H1 (cell line): ENCODE measurements around the gene TFB2M. TPM values are rescaled to one million over a fixed set of nuclear protein-coding genes. Genes with fewer than 3 reads are reported as not detected.

Source experiments
- CTCF ChIA-PET: fragments of 300-600 bp; sonication (Branson Sonifier 250); formaldehyde crosslinking; loops from one replicate; lab custom pipeline; 2021; ENCODE audit not compliant: partially characterized antibody; lab: Charles Lee
- POLR2A ChIA-PET: fragments of 300-600 bp; sonication (Branson Sonifier 250); formaldehyde crosslinking; loops from one replicate; lab custom pipeline; 2021; ENCODE audit warnings: inconsistent platforms; ENCODE audit not compliant: partially characterized antibody; lab: Charles Lee
- DNase-seq, 2 experiments: peaks; one replicate each; pipeline versions ENCODE4 v3.0.0 to v3.0.0-alpha.2; 2010 to 2022; ENCODE audit warnings: low spot score in 2 of 2, low read depth in 1 of 2, mixed read lengths in 1 of 2
- FAIRE-seq: peaks from 2 replicates; lab custom pipeline; 2011; peaks lifted over from hg19 to GRCh38; lab: Jason Lieb, UNC
- H2AFZ ChIP-seq: 2 replicates; pipeline ENCODE4 v1.8.1; 2012; ENCODE audit warnings: low read length, inconsistent platforms
- H2AK5ac ChIP-seq: 2 replicates; pipeline ENCODE4 v1.6.1; 2013; ENCODE audit warnings: low read depth, low read length
- H2BK120ac ChIP-seq: replicated peaks from 2 replicates; pipeline ENCODE3; 2013; ENCODE audit warnings: low read depth, low read length, inconsistent platforms
- H2BK12ac ChIP-seq: 2 replicates; pipeline ENCODE4 v1.6.1; 2013; ENCODE audit warnings: low read depth, low read length
- H2BK15ac ChIP-seq: 2 replicates; pipeline ENCODE4 v1.6.1; 2013; ENCODE audit warnings: low read length
- H2BK20ac ChIP-seq: 2 replicates; pipeline ENCODE4 v1.6.1; 2013; ENCODE audit warnings: low read length
- H2BK5ac ChIP-seq: 2 replicates; pipeline ENCODE4 v1.6.1; 2013; ENCODE audit warnings: low read depth, low read length
- H3K14ac ChIP-seq: 2 replicates; pipeline ENCODE4 v1.6.1; 2013; ENCODE audit warnings: inconsistent platforms; ENCODE audit not compliant: insufficient read length
- H3K18ac ChIP-seq: 2 replicates; pipeline ENCODE4 v1.6.1; 2013; ENCODE audit warnings: low read length; ENCODE audit errors: extremely low read depth
- H3K23ac ChIP-seq: 2 replicates; pipeline ENCODE4 v1.6.1; 2013; ENCODE audit warnings: inconsistent platforms; ENCODE audit not compliant: insufficient read length
- H3K23me2 ChIP-seq: 2 replicates; pipeline ENCODE4 v1.6.1; 2013; ENCODE audit warnings: low read depth, low read length
- H3K27ac ChIP-seq: 2 replicates; pipeline ENCODE4 v1.6.1; 2011; ENCODE audit warnings: low read depth, low read length, inconsistent platforms
- H3K27me3 ChIP-seq, 4 experiments: replicated peaks in 1 of 4; 1 replicate in 1 of 4; 2 replicates in 3 of 4; pipeline versions ENCODE4 v1.6.1 to v1.8.1; 2011 to 2013; ENCODE audit warnings: low read length in 3 of 4, mild to moderate bottlenecking in 3 of 4, inconsistent platforms in 2 of 4, mixed read lengths in 2 of 4, moderate library complexity in 1 of 4; ENCODE audit not compliant: control insufficient read depth in 3 of 4, insufficient read depth in 3 of 4; ENCODE audit errors: extremely low read depth in 1 of 4
- H3K36me3 ChIP-seq, 4 experiments: 2 replicates each; pipeline versions ENCODE4 v1.6.1 to v1.8.1; 2011 to 2013; ENCODE audit warnings: mild to moderate bottlenecking in 4 of 4, low read length in 3 of 4, moderate library complexity in 2 of 4, control low read depth in 1 of 4, inconsistent platforms in 1 of 4; ENCODE audit not compliant: insufficient read depth in 4 of 4, control insufficient read depth in 2 of 4
- H3K4ac ChIP-seq: replicated peaks from 2 replicates; pipeline ENCODE3; 2013; ENCODE audit warnings: low read length, low read depth, mixed read lengths, inconsistent platforms; ENCODE audit not compliant: insufficient read length
- H3K4me1 ChIP-seq, 4 experiments: replicated peaks in 1 of 4; 1 replicate in 1 of 4; 2 replicates in 3 of 4; pipeline versions ENCODE4 v1.6.1 to v1.8.1; 2011 to 2013; ENCODE audit warnings: low read length in 3 of 4, inconsistent platforms in 2 of 4, mixed read lengths in 1 of 4; ENCODE audit not compliant: insufficient read depth in 4 of 4, control insufficient read depth in 3 of 4
- H3K4me2 ChIP-seq, 2 experiments: 2 replicates each; pipeline versions ENCODE4 v1.6.1 to v1.8.1; 2011 to 2013; ENCODE audit warnings: low read depth in 2 of 2, low read length in 2 of 2, control low read depth in 1 of 2, inconsistent platforms in 1 of 2, mild to moderate bottlenecking in 1 of 2; ENCODE audit not compliant: insufficient read depth in 1 of 2
- H3K4me3 ChIP-seq, 4 experiments: fragments of 200-600, 300-600 bp in 1 of 4; sonication (generic), shearing (Covaris generic), sonication (Bioruptor Twin) in 1 of 4; 2 replicates each; pipeline versions ENCODE4 v1.5.1 to v1.8.1; 2011 to 2016; ENCODE audit warnings: low read length in 4 of 4, low read depth in 3 of 4, control low read depth in 2 of 4, inconsistent platforms in 2 of 4, mild to moderate bottlenecking in 2 of 4, mixed read lengths in 1 of 4, moderate library complexity in 1 of 4; ENCODE audit not compliant: insufficient read depth in 2 of 4; ENCODE audit errors: extremely low read depth in 1 of 4
- H3K56ac ChIP-seq: replicated peaks from 2 replicates; pipeline ENCODE3; 2013; ENCODE audit warnings: low read depth, mild to moderate bottlenecking, mixed read lengths, low read length, inconsistent platforms; ENCODE audit not compliant: insufficient read length
- H3K79me1 ChIP-seq: 2 replicates; pipeline ENCODE4 v1.6.1; 2013; ENCODE audit warnings: low read depth, low read length, control low read depth
- H3K79me2 ChIP-seq, 2 experiments: 2 replicates each; pipeline versions ENCODE4 v1.6.1 to v1.8.1; 2012 to 2013; ENCODE audit warnings: low read length in 2 of 2, mild to moderate bottlenecking in 2 of 2, inconsistent platforms in 1 of 2; ENCODE audit not compliant: insufficient read depth in 2 of 2, control insufficient read depth in 1 of 2
- H3K9ac ChIP-seq, 4 experiments: replicated peaks in 1 of 4; 1 replicate in 1 of 4; 2 replicates in 3 of 4; pipeline versions ENCODE4 v1.6.1 to v1.8.1; 2011 to 2013; ENCODE audit warnings: low read depth in 3 of 4, low read length in 3 of 4, control low read depth in 2 of 4, mild to moderate bottlenecking in 2 of 4, moderate library complexity in 2 of 4, inconsistent platforms in 1 of 4; ENCODE audit errors: extremely low read depth in 1 of 4
- H3K9me3 ChIP-seq, 2 experiments: 2 replicates each; pipeline versions ENCODE4 v1.6.1 to v1.8.1; 2012 to 2013; ENCODE audit warnings: mild to moderate bottlenecking in 2 of 2, moderate library complexity in 2 of 2, control low read depth in 1 of 2, inconsistent platforms in 1 of 2, low read depth in 1 of 2, low read length in 1 of 2, mixed read lengths in 1 of 2; ENCODE audit not compliant: insufficient read depth in 2 of 2
- H4K20me1 ChIP-seq, 2 experiments: replicated peaks in 1 of 2; 2 replicates each; pipeline versions ENCODE3 to v1.8.1; 2011 to 2013; ENCODE audit warnings: inconsistent platforms in 2 of 2, low read length in 2 of 2, mild to moderate bottlenecking in 1 of 2; ENCODE audit not compliant: insufficient read depth in 2 of 2, control insufficient read depth in 1 of 2
- H4K5ac ChIP-seq: 2 replicates; pipeline ENCODE4 v1.6.1; 2013; ENCODE audit warnings: low read length, low read depth, mixed read lengths, inconsistent platforms; ENCODE audit not compliant: insufficient read length
- H4K8ac ChIP-seq: 2 replicates; pipeline ENCODE4 v1.8.0; 2013; ENCODE audit warnings: mild to moderate bottlenecking, moderate library complexity, low read length, inconsistent platforms; ENCODE audit not compliant: insufficient read depth; ENCODE audit errors: extremely low read depth
- H4K91ac ChIP-seq: replicated peaks from 2 replicates; pipeline ENCODE3; 2013; ENCODE audit warnings: low read length, mixed read lengths, inconsistent platforms; ENCODE audit not compliant: insufficient read length
- CBX8 ChIP-seq: fragments of 300-800, 300-1000 bp; sonication (generic); IDR thresholded peaks from 2 replicates; pipeline ENCODE4 v1.7.1; 2016; ENCODE audit warnings: low read depth, low read length, borderline replicate concordance
- CHD2 ChIP-seq: IDR thresholded peaks from 2 replicates; pipeline ENCODE4 v1.6.1; 2012; ENCODE audit warnings: low read length, improper control_type of control experiment
- EZH2 ChIP-seq: fragments of 200-600 bp; sonication (generic); IDR thresholded peaks from 2 replicates; pipeline ENCODE4 v1.7.1; 2012; ENCODE audit warnings: low read depth, mild to moderate bottlenecking, moderate library complexity, low read length, inconsistent platforms; ENCODE audit not compliant: severe bottlenecking
- GABPA ChIP-seq: IDR thresholded peaks from 2 replicates; pipeline ENCODE4 v1.6.1; 2011; ENCODE audit warnings: mild to moderate bottlenecking, low read length, moderate library complexity, borderline replicate concordance; ENCODE audit not compliant: insufficient read depth
- GTF2F1 ChIP-seq: IDR thresholded peaks from 2 replicates; pipeline ENCODE4 v1.6.1; 2012; ENCODE audit warnings: low read depth, low read length, improper control_type of control experiment, borderline replicate concordance
- HDAC6 ChIP-seq: IDR thresholded peaks from one replicate; pipeline ENCODE4 v1.7.1; 2012; ENCODE audit warnings: low read depth, mild to moderate bottlenecking, inconsistent platforms, low read length, moderate library complexity
- KDM4A ChIP-seq: IDR thresholded peaks from one replicate; pipeline ENCODE4 v1.7.1; 2012; ENCODE audit warnings: low read depth, mild to moderate bottlenecking, moderate library complexity, low read length, inconsistent platforms; ENCODE audit not compliant: severe bottlenecking
- POLR2AphosphoS5 ChIP-seq: IDR thresholded peaks from 2 replicates; pipeline ENCODE4 v1.6.1; 2011; ENCODE audit warnings: low read depth, low read length
- RNF2 ChIP-seq: fragments of 200-900, 300-1000 bp; sonication (generic); IDR thresholded peaks from 2 replicates; pipeline ENCODE4 v1.7.1; 2016; ENCODE audit warnings: borderline replicate concordance, low read depth, mild to moderate bottlenecking, antibody characterized with exemption, low read length; ENCODE audit not compliant: poor library complexity, severe bottlenecking; ENCODE audit errors: missing control alignments
- SRF ChIP-seq: IDR thresholded peaks from 2 replicates; pipeline ENCODE4 v1.6.1; 2011; ENCODE audit warnings: mild to moderate bottlenecking, low read depth, low read length, moderate library complexity
- TBP ChIP-seq: IDR thresholded peaks from 2 replicates; pipeline ENCODE4 v1.6.1; 2011; ENCODE audit warnings: low read depth, low read length, improper control_type of control experiment
- ZNF274 ChIP-seq: IDR thresholded peaks from 2 replicates; pipeline ENCODE4 v1.7.0; 2012; ENCODE audit warnings: low read length, borderline replicate concordance; ENCODE audit errors: extremely low read depth
- WGBS, 2 experiments: shearing (Covaris generic) in 1 of 2; methylation state at CpG; one replicate each; pipeline versions ENCODE4 v1.1.6 to v1.1.7; 2013 to 2015; ENCODE audit warnings: low lambda C conversion rate in 2 of 2, mixed read lengths in 2 of 2, inconsistent platforms in 1 of 2, low coverage in 1 of 2, missing lambda C conversion rate in 1 of 2; ENCODE audit not compliant: insufficient replicate concordance in 2 of 2, insufficient coverage in 1 of 2, insufficient read length in 1 of 2; ENCODE audit errors: extremely low coverage in 1 of 2, missing lambda C conversion rate in 1 of 2; 5-methylcytosine and 5-hydroxymethylcytosine counted together
- polyA plus RNA-seq, 7 experiments: library from polyadenylated mRNA; depleted of rRNA in 3 of 7; stranded (reverse) in 5 of 7; unstranded in 2 of 7; fragments of >200 nt in 5 of 7; fragments of 200-250 nt in 2 of 7; gene quantifications; 1 replicate in 5 of 7; 2 replicates in 1 of 7; 4 replicates in 1 of 7; pipeline versions ENCODE4 v1.2.1 to v1.2.3, GENCODE V29; 2011 to 2013; ENCODE audit warnings: missing spikeins in 2 of 7, mixed read lengths in 2 of 7
- total RNA-seq: library from RNA; stranded (reverse); fragmentation: NEBNext Ultra II Directional; extraction: Animal tissue kit (Norgen Biotek cat#: 25700); gene quantifications from 2 replicates; pipeline ENCODE4 v1.2.1, GENCODE V29; 2021

Gene TFB2M
- total and polyA plus RNA-seq, 2 of the 8 experiments (the other 6 are each of a cell fraction or from before 2014, with no cell fraction given), result 10.4 to 22.0 TPM

- Histone ChIP-seq H3K9ac (no peak overlapping the region), H2BK12ac (no peak overlapping the region), H2BK15ac (no peak overlapping the region), H3K36me3 (peaks cover 3 to 16% (median 8%) of the 10 kb centered on the region in 4 experiments; a peak in 6 of 8 replicates), H3K4ac (no peak overlapping the region), H3K14ac (no peak overlapping the region), H3K4me1 (no peaks in the 10 kb centered on the region), H2AK5ac (no peak overlapping the region), H2BK120ac (no peak overlapping the region), H3K27me3 (no peaks in the 10 kb centered on the region), H3K79me1 (no peaks in the 10 kb centered on the region), H3K4me3 (no peak overlapping the region), H2BK20ac (no peak overlapping the region), H3K23me2 (no peaks in the 10 kb centered on the region), H2BK5ac (no peak overlapping the region), H2AFZ (no peak overlapping the region), H3K56ac (no peak overlapping the region), H4K20me1 (no peaks in the 10 kb centered on the region), H3K4me2 (no peak overlapping the region), H3K9me3 (no peaks in the 10 kb centered on the region), H3K27ac (no peak overlapping the region), H4K5ac (no peak overlapping the region), H4K91ac (no peak overlapping the region), H3K79me2 (no peaks in the 10 kb centered on the region), H3K23ac (no peak overlapping the region), H3K18ac (no peak overlapping the region), H4K8ac (no peak overlapping the region)
- FAIRE-seq, result no peak
- ChIA-PET CTCF (interaction anchor here (0.6 to 1.1 kb wide), 2 partner anchors 158 to 354 kb away, joined by 3 to 4 read pairs; no protein-coding TSS in a partner anchor), POLR2A (interaction anchor here (1.7 kb wide), 1 partner anchor 12 kb away, joined by 4 read pairs; no protein-coding TSS in a partner anchor)
- 70% methylated on average over 3 of the region's 3 CpGs; no CpG with 5 or more reads in 1 of the 2 experiments for WGBS, 2 experiments
- DNase-seq, result no peak
- no peak for TF ChIP-seq SRF
- TF ChIP-seq GABPA, result no peak
- TF ChIP-seq TBP, result no peak
- TF ChIP-seq HDAC6, result no peak
- TF ChIP-seq RNF2, result no peak
- no peak for TF ChIP-seq POLR2AphosphoS5
- TF ChIP-seq EZH2, result no peak
- TF ChIP-seq KDM4A, result no peak
- no peak for TF ChIP-seq CHD2
- no peak for TF ChIP-seq GTF2F1
- TF ChIP-seq CBX8, result no peak
- TF ChIP-seq ZNF274, result no peak
Observed at GRCh38 chr1:246537887-246538286, 28.2 kb downstream of the TFB2M start.
